Astrocyte of the spinal cord (primary cell): Measurements from ENCODE around the gene SNX17.

Experiments
- DNase-seq: peaks from one replicate; pipeline ENCODE4 v3.0.0; 2011; ENCODE audit warnings: low read depth, low spot score
- H3K4me3 ChIP-seq: 2 replicates; pipeline ENCODE4 v1.5.1; 2011; ENCODE audit warnings: low read depth, mild to moderate bottlenecking, low read length, moderate library complexity
- in situ Hi-C: cut with HindIII; loops from 2 replicates; pipeline ENCODE4 v1.10.0; 2017; ENCODE audit warnings: low sequenced_read_pairs
- TF ChIP-seq, protein P1 (sequence below): IDR thresholded peaks from 2 replicates; pipeline ENCODE4 v1.5.1; 2012; ENCODE audit warnings: low read depth, mild to moderate bottlenecking, low read length, inconsistent platforms

SNX17 gene

DNA sequence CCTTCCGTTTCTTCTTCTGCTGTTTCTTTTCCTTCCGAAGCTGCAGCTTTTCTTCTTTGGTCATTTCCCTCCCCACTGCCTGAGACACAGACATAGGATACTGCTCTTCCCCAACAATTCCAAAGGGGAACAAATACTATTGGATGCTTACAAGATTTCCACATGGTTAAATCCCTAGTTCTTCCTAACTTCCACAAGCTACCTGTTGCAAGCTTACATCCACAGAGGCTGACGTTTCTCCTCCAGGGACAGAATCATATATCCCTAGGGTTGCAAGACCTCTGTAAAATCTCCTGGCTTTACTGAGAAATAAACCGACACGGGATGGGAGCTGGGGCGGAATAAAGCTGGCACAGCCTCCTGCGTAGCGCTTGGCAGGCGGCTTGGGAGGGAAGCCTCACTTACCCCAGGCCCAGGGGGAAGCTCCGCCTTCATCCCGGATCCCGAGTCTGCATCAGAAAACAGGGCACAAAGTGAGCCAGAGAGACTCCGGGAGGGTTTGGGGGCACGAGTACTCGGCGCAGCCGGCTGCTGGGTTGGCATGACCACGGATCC is 868 bp upstream of the SNX17 start:
- DNase-seq, result peak; percentile 63

GRCh38 chr2:27370816-27371620 is 602 bp downstream of the SNX17 start:
- TF ChIP-seq, protein P1, sequence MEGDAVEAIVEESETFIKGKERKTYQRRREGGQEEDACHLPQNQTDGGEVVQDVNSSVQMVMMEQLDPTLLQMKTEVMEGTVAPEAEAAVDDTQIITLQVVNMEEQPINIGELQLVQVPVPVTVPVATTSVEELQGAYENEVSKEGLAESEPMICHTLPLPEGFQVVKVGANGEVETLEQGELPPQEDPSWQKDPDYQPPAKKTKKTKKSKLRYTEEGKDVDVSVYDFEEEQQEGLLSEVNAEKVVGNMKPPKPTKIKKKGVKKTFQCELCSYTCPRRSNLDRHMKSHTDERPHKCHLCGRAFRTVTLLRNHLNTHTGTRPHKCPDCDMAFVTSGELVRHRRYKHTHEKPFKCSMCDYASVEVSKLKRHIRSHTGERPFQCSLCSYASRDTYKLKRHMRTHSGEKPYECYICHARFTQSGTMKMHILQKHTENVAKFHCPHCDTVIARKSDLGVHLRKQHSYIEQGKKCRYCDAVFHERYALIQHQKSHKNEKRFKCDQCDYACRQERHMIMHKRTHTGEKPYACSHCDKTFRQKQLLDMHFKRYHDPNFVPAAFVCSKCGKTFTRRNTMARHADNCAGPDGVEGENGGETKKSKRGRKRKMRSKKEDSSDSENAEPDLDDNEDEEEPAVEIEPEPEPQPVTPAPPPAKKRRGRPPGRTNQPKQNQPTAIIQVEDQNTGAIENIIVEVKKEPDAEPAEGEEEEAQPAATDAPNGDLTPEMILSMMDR, result no peak
- DNase-seq, result peak; percentile 34
- in situ Hi-C loops, result no loop called here
- peak overlapping the region; percentile 73 for H3K4me3 ChIP-seq

More for the DNA sequence above, 868 bp upstream of the SNX17 start:
- peak overlapping the region; percentile 73 for H3K4me3 ChIP-seq
- TF ChIP-seq, protein P1, result no peak
- in situ Hi-C loops, result no loop called here

- no peak overlapping the region for H3K4me3 ChIP-seq
- in situ Hi-C loops, result no loop called here
- TF ChIP-seq, protein P1, result no peak
- no peak for DNase-seq
Observed at GRCh38 chr2:27372937-27373336, 2.5 kb downstream of the SNX17 start.

DNA sequence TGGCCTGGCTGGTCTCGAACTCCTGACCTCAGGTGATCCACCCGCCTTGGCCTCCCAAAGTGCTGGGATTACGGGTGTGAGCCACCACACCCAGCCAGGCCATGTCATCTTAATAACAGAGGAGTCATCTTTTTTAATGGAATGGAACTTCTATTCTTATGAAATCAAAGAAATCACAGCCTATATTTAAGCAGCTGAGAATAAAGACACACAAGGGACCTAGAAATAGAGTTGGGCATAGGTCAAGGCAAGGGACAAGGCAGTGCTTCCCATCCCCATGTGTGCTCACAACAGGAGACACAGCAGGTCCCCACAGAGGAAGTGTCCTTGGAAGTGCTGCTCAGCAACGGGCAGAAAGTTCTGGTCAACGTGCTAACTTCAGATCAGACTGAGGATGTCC is 3.2 kb downstream of the SNX17 start:
- TF ChIP-seq, protein P1, result no peak
- in situ Hi-C loops, result no loop called here
- no peak for DNase-seq
- H3K4me3 ChIP-seq, result no peak overlapping the region

GRCh38 chr2:27375513-27376099 is 5.2 kb downstream of the SNX17 start:
- in situ Hi-C loops, result no loop called here
- DNase-seq, result no peak
- TF ChIP-seq, protein P1, result no peak
- no peak overlapping the region for H3K4me3 ChIP-seq

GRCh38 chr2:27376151-27376865 is 5.9 kb downstream of the SNX17 start:
- TF ChIP-seq, protein P1, result no peak
- in situ Hi-C loops, result no loop called here
- H3K4me3 ChIP-seq, result no peak overlapping the region
- no peak for DNase-seq
